ENCODE measurements around the gene RAB11FIP3. TPM values are rescaled to one million over a fixed set of nuclear protein-coding genes. Genes with fewer than 3 reads are reported as not detected.

RAB11FIP3 gene
- total RNA-seq, 1 experiment from 2014 or later, result 37.1 TPM

DNA sequence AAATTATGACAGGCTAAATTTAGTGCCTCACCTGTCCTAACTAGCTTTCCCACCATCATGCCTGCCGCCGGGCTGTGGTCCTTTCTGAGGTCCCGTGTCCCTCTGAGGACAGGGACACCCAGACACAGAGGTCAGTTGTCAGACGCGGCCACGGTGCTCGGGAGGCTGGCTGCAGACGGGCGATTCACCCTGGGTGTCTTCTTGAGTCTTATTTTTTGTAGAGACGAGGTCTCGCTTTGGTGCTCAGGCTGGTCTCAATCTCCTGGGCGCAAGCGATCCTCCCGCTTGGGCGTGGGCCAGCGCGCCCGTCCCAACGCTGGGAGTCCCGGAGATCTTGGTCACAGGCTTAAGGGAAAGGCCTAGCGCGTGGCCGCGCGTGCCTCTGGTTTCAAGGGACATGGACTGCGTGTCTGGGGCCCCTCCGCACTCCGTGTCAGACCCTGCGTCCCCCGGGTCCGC, 797 bp upstream of the RAB11FIP3 start:
- Mint-ChIP-seq H3K36me3 (ENCODE audit: insufficient read depth in 1 of 3, low read depth in 3 of 3) (peaks cover 7 to 22% (median 14%) of the 10 kb centered on the region in 3 experiments; a peak in 6 of 7 replicates), H3K27me3 (ENCODE audit: low read depth) (peaks cover 63% of the 10 kb centered on the region), H3K4me3 (peak overlapping the region; percentile 46 to 77), H3K4me1 (peaks cover 17 to 21% of the 10 kb centered on the region in 2 experiments), H3K9me3 (no peaks in the 10 kb centered on the region; a peak in 1 of 5 replicates), H3K27ac (peak overlapping the region in 1 of 3 experiments; percentile 59; a peak in 1 of 7 replicates)
- Histone ChIP-seq H3K14ac (ENCODE audit: insufficient read depth, low read length) (no peak overlapping the region), H3K4me1 (ENCODE audit: insufficient read depth, low read length) (no peaks in the 10 kb centered on the region), H3K79me2 (ENCODE audit: insufficient read depth, low read length) (peaks cover 5% of the 10 kb centered on the region; the same call in 1 of the 2 replicates), H2BK12ac (ENCODE audit: insufficient read length, low read depth, low read length) (no peak overlapping the region), H2BK15ac (ENCODE audit: low read depth, low read length) (no peak overlapping the region), H4K20me1 (ENCODE audit: control insufficient read depth, insufficient read depth, insufficient read length) (no peaks in the 10 kb centered on the region), H3K9me3 (ENCODE audit: control insufficient read depth, low read depth, low read length) (no peaks in the 10 kb centered on the region), H3K18ac (ENCODE audit: insufficient read length, low read depth, low read length) (no peak overlapping the region), H3K9ac (ENCODE audit: extremely low read depth, insufficient read length, low read length) (no peak overlapping the region), H4K91ac (ENCODE audit: insufficient read length, low read depth, low read length) (no peak overlapping the region), H3K56ac (ENCODE audit: insufficient read length, low read depth, low read length) (no peak overlapping the region), H3K23ac (ENCODE audit: insufficient read length, low read depth, low read length) (no peak overlapping the region), H2AK5ac (ENCODE audit: insufficient read length, low read length) (no peak overlapping the region), H4K8ac (replicated peaks; ENCODE audit: insufficient read length, low read depth, low read length) (no peak overlapping the region), H2BK120ac (ENCODE audit: low read depth, low read length, poor library complexity, severe bottlenecking) (no peak overlapping the region), H3K4ac (ENCODE audit: low read depth, low read length) (no peak overlapping the region), H2BK20ac (ENCODE audit: low read depth, low read length, poor library complexity, severe bottlenecking) (no peak overlapping the region), H3K23me2 (ENCODE audit: insufficient read length, low read depth, low read length, poor library complexity, severe bottlenecking) (peaks cover 18% of the 10 kb centered on the region), H4K5ac (ENCODE audit: insufficient read length, low read depth, low read length) (no peak overlapping the region), H3K27ac (ENCODE audit: insufficient read length, low read depth, low read length) (no peak overlapping the region), H3K27me3 (ENCODE audit: insufficient read depth, low read length) (peaks cover 16% of the 10 kb centered on the region; the same call in 1 of the 2 replicates), H2AFZ (ENCODE audit: low read length) (no peak overlapping the region), H2BK5ac (ENCODE audit: insufficient read length, low read length) (no peak overlapping the region), H3T11ph (ENCODE audit: low read length) (no peak overlapping the region), H3K79me1 (ENCODE audit: insufficient read depth, low read depth, low read length, poor library complexity, severe bottlenecking) (no peaks in the 10 kb centered on the region), H3K4me2 (ENCODE audit: insufficient read depth, insufficient read length, low read length) (peak overlapping the region; percentile 51)
- no CpG with 5 or more reads among the region's 31 CpGs for WGBS (ENCODE audit: extremely low coverage, insufficient read length, low lambda C conversion rate)
- TF ChIP-seq, protein P1, sequence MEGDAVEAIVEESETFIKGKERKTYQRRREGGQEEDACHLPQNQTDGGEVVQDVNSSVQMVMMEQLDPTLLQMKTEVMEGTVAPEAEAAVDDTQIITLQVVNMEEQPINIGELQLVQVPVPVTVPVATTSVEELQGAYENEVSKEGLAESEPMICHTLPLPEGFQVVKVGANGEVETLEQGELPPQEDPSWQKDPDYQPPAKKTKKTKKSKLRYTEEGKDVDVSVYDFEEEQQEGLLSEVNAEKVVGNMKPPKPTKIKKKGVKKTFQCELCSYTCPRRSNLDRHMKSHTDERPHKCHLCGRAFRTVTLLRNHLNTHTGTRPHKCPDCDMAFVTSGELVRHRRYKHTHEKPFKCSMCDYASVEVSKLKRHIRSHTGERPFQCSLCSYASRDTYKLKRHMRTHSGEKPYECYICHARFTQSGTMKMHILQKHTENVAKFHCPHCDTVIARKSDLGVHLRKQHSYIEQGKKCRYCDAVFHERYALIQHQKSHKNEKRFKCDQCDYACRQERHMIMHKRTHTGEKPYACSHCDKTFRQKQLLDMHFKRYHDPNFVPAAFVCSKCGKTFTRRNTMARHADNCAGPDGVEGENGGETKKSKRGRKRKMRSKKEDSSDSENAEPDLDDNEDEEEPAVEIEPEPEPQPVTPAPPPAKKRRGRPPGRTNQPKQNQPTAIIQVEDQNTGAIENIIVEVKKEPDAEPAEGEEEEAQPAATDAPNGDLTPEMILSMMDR (conservative IDR thresholded peaks at IDR 0.05), result no peak
- DNase-seq, result no peak
